ENCODE measurements around the gene GRAP2.

The GRAP2 gene

GRCh38 chr22:40014667-40015248, 113.9 kb downstream of the GRAP2 start:
- H3K4me3 ChIP-seq (ENCODE audit: low read depth, low read length): no peak overlapping the region
- DNase-seq (ENCODE audit: low read depth): no peak
- TF ChIP-seq CTCF (IDR thresholded peaks at IDR 0.05; ENCODE audit: low read depth, low read length, missing control alignments): no peak
- in situ Hi-C loops (cut with HindIII; ENCODE audit: low sequenced_read_pairs): loop anchor here (25.0 kb wide), 1 partner anchor 452 kb away; the partner anchor contains the start of gene CACNA1I

GRCh38 chr22:40015358-40015976, 114.6 kb downstream of the GRAP2 start:
- no peak overlapping the region for H3K4me3 ChIP-seq (ENCODE audit: low read depth, low read length)
- DNase-seq (ENCODE audit: low read depth): no peak
- TF ChIP-seq CTCF (IDR thresholded peaks at IDR 0.05; ENCODE audit: low read depth, low read length, missing control alignments): no peak
- in situ Hi-C loops (cut with HindIII; ENCODE audit: low sequenced_read_pairs): loop anchor here (25.0 kb wide), 1 partner anchor 453 kb away; the partner anchor contains the start of gene CACNA1I

GRCh38 chr22:40018051-40018450, 117.2 kb downstream of the GRAP2 start:
- in situ Hi-C loops (cut with HindIII; ENCODE audit: low sequenced_read_pairs): loop anchor here (25.0 kb wide), 1 partner anchor 456 kb away; the partner anchor contains the start of gene CACNA1I
- H3K4me3 ChIP-seq (ENCODE audit: low read depth, low read length): no peak overlapping the region
- no peak for TF ChIP-seq CTCF (IDR thresholded peaks at IDR 0.05; ENCODE audit: low read depth, low read length, missing control alignments)
- no peak for DNase-seq (ENCODE audit: low read depth)

- DNase-seq (ENCODE audit: low read depth): no peak
- in situ Hi-C loops (cut with HindIII; ENCODE audit: low sequenced_read_pairs): loop anchor here (25.0 kb wide), 1 partner anchor 457 kb away; the partner anchor contains the start of gene CACNA1I
- no peak for TF ChIP-seq CTCF (IDR thresholded peaks at IDR 0.05; ENCODE audit: low read depth, low read length, missing control alignments)
- no peak overlapping the region for H3K4me3 ChIP-seq (ENCODE audit: low read depth, low read length)
Measured at GRCh38 chr22:40019100-40019499, 118.2 kb downstream of the GRAP2 start.

- DNase-seq (ENCODE audit: low read depth): no peak
Measured at GRCh38 chr22:40020956-40021355, 120.1 kb downstream of the GRAP2 start.

More at GRCh38 chr22:40020956-40021355, 120.1 kb downstream of the GRAP2 start:
- no peak overlapping the region for H3K4me3 ChIP-seq (ENCODE audit: low read depth, low read length)
- no peak for TF ChIP-seq CTCF (IDR thresholded peaks at IDR 0.05; ENCODE audit: low read depth, low read length, missing control alignments)
- in situ Hi-C loops (cut with HindIII; ENCODE audit: low sequenced_read_pairs): loop anchor here (5.0 to 25.0 kb wide), 2 partner anchors 89 to 459 kb away; partner anchors contain the start of gene CACNA1I
